ENCODE data around the gene ZBTB43.
"Not testable (repeated sequence)": the region's sequence is repeated elsewhere in the genome, so short reads cannot be mapped to it uniquely, and the experiment has no call there.

The ZBTB43 gene

DNA sequence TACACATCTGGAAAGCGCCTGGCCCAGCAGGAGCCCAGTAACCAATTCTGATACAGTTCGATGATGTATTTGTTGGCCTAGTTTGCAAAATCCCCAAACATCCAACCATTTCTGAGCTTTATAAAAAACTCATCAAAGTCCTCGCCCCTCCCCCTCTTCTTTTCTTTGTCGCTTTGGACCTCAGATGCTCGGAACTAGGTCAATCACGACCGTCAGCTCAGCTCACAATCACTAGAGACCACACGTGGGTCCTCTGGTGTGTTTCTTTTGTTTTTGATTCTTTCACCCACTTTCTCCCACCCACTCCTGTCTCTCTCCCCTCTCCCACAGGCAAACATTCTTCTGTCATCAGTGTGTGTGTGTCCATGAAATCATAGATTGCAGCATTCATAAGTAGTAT is 26.7 kb upstream of the ZBTB43 start:
- peaks cover 0 to 6% of the 10 kb centered on the region in 2 donors for H3K27me3 ChIP-seq (ENCODE audit: control insufficient read depth in 1 of 2, insufficient read depth in 2 of 2, low read length in 2 of 2)
- H3K9ac ChIP-seq (ENCODE audit: low read length): no peak overlapping the region
- no peaks in the 10 kb centered on the region for H3K36me3 ChIP-seq (ENCODE audit: insufficient read depth, low read length)
- no peaks in the 10 kb centered on the region for H3K4me1 ChIP-seq (ENCODE audit: insufficient read depth, low read length)
- no peak overlapping the region for H3K4me3 ChIP-seq (ENCODE audit: low read depth in 1 of 2, low read length in 2 of 2)
- H3K9me3 ChIP-seq (ENCODE audit: low read length): no peaks in the 10 kb centered on the region
- H3K27ac ChIP-seq (ENCODE audit: low read depth, low read length): no peak overlapping the region

GRCh38 chr9:126778696-126779095 is 26.1 kb upstream of the ZBTB43 start:
- not testable (repeated sequence) for H3K36me3 ChIP-seq (ENCODE audit: insufficient read depth, low read length); H3K4me3 ChIP-seq (ENCODE audit: low read depth in 1 of 2, low read length in 2 of 2); H3K4me1 ChIP-seq (ENCODE audit: insufficient read depth, low read length); H3K9me3 ChIP-seq (ENCODE audit: low read length); H3K9ac ChIP-seq (ENCODE audit: low read length); H3K27ac ChIP-seq (ENCODE audit: low read depth, low read length); H3K27me3 ChIP-seq (ENCODE audit: control insufficient read depth in 1 of 2, insufficient read depth in 2 of 2, low read length in 2 of 2)

DNA sequence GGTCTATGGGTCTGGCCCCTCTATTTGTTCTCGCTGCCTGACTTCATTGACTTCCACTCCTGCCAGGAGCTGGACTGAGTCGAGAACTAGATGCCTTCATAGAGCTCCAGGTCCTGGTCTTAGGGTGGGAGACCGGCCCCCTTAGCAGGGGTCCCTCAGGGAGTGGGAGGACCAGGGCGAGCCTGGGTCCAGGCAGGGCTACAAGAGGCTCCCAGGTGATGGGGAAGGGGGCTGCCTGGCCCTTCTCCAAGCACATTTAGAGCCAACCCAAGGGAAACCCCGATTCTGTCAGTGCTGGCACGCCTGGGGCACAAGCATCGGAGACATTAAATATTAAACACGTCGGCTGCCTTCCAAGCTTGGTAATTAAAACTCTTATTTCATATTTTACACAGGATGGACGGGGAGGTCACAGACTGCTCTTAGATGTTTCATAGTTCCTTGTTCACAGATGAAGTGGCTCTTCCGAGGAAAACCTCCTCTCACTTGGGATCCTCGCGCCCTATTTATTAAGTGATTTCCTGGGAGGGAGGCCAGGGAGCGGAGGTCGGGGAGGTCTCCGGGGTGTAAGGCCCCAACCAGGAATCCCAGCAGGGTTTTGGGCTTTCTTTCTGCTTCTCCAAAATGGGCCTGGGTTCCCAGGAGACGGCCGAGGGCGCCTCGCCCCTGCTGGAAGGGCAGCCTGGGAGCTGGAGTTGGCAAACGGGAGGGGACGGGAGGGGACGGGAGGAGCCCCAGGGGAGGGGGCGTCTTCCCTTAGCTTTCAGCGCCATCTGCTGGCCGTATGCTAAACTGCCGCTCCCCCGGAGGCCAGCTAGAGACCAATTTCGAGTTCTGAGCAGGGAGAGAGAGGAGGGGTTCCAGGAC is 23.4 kb upstream of the ZBTB43 start:
- Histone ChIP-seq H3K27me3 (ENCODE audit: control insufficient read depth in 1 of 2, insufficient read depth in 2 of 2, low read length in 2 of 2) (peaks cover 0 to 6% of the 10 kb centered on the region in 2 donors), H3K27ac (ENCODE audit: low read depth, low read length) (no peak overlapping the region), H3K4me1 (ENCODE audit: insufficient read depth, low read length) (no peaks in the 10 kb centered on the region), H3K9ac (ENCODE audit: low read length) (no peak overlapping the region), H3K36me3 (ENCODE audit: insufficient read depth, low read length) (no peaks in the 10 kb centered on the region), H3K4me3 (ENCODE audit: low read depth in 1 of 2, low read length in 2 of 2) (no peak overlapping the region), H3K9me3 (ENCODE audit: low read length) (no peaks in the 10 kb centered on the region)

GRCh38 chr9:126782053-126782388 is 22.8 kb upstream of the ZBTB43 start:
- H3K27ac ChIP-seq (ENCODE audit: low read depth, low read length): no peak overlapping the region
- no peak overlapping the region for H3K9ac ChIP-seq (ENCODE audit: low read length)
- H3K36me3 ChIP-seq (ENCODE audit: insufficient read depth, low read length): no peaks in the 10 kb centered on the region
- no peaks in the 10 kb centered on the region for H3K9me3 ChIP-seq (ENCODE audit: low read length)
- H3K4me1 ChIP-seq (ENCODE audit: insufficient read depth, low read length): no peaks in the 10 kb centered on the region
- H3K27me3 ChIP-seq (ENCODE audit: control insufficient read depth in 1 of 2, insufficient read depth in 2 of 2, low read length in 2 of 2): peaks cover 0 to 6% of the 10 kb centered on the region in 2 donors
- no peak overlapping the region for H3K4me3 ChIP-seq (ENCODE audit: low read depth in 1 of 2, low read length in 2 of 2)

GRCh38 chr9:126783949-126784348 is 20.9 kb upstream of the ZBTB43 start:
- H3K27ac ChIP-seq (ENCODE audit: low read depth, low read length): no peak overlapping the region
- H3K9ac ChIP-seq (ENCODE audit: low read length): no peak overlapping the region
- no peaks in the 10 kb centered on the region for H3K4me1 ChIP-seq (ENCODE audit: insufficient read depth, low read length)
- no peak overlapping the region for H3K4me3 ChIP-seq (ENCODE audit: low read depth in 1 of 2, low read length in 2 of 2)
- no peaks in the 10 kb centered on the region for H3K27me3 ChIP-seq (ENCODE audit: control insufficient read depth in 1 of 2, insufficient read depth in 2 of 2, low read length in 2 of 2)
- H3K36me3 ChIP-seq (ENCODE audit: insufficient read depth, low read length): no peaks in the 10 kb centered on the region
- no peaks in the 10 kb centered on the region for H3K9me3 ChIP-seq (ENCODE audit: low read length)

GRCh38 chr9:126784401-126784800 is 20.4 kb upstream of the ZBTB43 start:
- no peak overlapping the region for H3K9ac ChIP-seq (ENCODE audit: low read length)
- H3K27me3 ChIP-seq (ENCODE audit: control insufficient read depth in 1 of 2, insufficient read depth in 2 of 2, low read length in 2 of 2): no peaks in the 10 kb centered on the region
- H3K4me3 ChIP-seq (ENCODE audit: low read depth in 1 of 2, low read length in 2 of 2): no peak overlapping the region
- no peaks in the 10 kb centered on the region for H3K36me3 ChIP-seq (ENCODE audit: insufficient read depth, low read length)
- H3K4me1 ChIP-seq (ENCODE audit: insufficient read depth, low read length): no peaks in the 10 kb centered on the region
- no peaks in the 10 kb centered on the region for H3K9me3 ChIP-seq (ENCODE audit: low read length)
- no peak overlapping the region for H3K27ac ChIP-seq (ENCODE audit: low read depth, low read length)

DNA sequence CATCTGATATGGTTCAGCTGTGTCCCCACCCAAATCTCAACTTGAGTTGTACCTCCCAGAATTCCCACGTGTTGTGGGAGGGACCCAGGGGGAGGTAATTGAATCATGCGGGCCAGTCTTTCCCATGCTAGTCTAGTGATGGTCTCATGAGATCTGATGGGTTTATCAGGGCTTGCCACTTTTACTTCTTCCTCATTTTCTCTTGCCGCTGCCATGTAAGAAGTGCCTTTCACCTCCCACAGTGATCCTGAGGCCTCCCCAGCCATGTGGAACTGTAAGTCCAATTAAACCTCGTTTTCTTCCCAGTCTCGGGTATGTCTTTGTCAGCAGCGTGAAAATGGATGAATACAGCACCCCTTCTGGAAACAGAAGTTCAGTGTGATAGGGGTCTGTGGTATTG is 20.0 kb upstream of the ZBTB43 start:
- H3K9ac ChIP-seq (ENCODE audit: low read length); H3K27me3 ChIP-seq (ENCODE audit: control insufficient read depth in 1 of 2, insufficient read depth in 2 of 2, low read length in 2 of 2); H3K9me3 ChIP-seq (ENCODE audit: low read length); H3K27ac ChIP-seq (ENCODE audit: low read depth, low read length); H3K4me3 ChIP-seq (ENCODE audit: low read depth in 1 of 2, low read length in 2 of 2); H3K4me1 ChIP-seq (ENCODE audit: insufficient read depth, low read length); H3K36me3 ChIP-seq (ENCODE audit: insufficient read depth, low read length): not testable (repeated sequence)

DNA sequence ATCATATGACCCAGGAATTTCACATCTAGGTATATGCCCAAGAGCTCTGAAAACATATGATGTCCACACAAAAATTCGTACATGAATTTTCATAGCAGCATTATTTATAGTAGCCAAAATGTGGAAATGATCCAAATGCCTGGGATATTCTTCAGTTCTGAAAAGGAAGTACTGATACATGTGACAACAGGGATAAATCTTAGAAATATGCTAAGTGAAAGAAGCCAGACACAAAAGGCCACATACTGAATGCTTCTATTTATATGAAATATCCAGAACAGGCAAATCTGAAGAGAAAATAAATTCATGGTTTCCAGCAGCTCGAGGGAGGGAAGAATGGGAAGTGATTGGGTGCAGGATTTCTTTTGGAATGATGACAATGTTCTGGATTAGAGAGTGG is 16.8 kb upstream of the ZBTB43 start:
- H3K4me3 ChIP-seq (ENCODE audit: low read depth in 1 of 2, low read length in 2 of 2): no peak overlapping the region
- no peaks in the 10 kb centered on the region for H3K9me3 ChIP-seq (ENCODE audit: low read length)
- H3K27me3 ChIP-seq (ENCODE audit: control insufficient read depth in 1 of 2, insufficient read depth in 2 of 2, low read length in 2 of 2): peaks cover 0 to 3% of the 10 kb centered on the region in 2 donors
- H3K4me1 ChIP-seq (ENCODE audit: insufficient read depth, low read length): no peaks in the 10 kb centered on the region
- no peak overlapping the region for H3K27ac ChIP-seq (ENCODE audit: low read depth, low read length)
- no peak overlapping the region for H3K9ac ChIP-seq (ENCODE audit: low read length)
- no peaks in the 10 kb centered on the region for H3K36me3 ChIP-seq (ENCODE audit: insufficient read depth, low read length)

DNA sequence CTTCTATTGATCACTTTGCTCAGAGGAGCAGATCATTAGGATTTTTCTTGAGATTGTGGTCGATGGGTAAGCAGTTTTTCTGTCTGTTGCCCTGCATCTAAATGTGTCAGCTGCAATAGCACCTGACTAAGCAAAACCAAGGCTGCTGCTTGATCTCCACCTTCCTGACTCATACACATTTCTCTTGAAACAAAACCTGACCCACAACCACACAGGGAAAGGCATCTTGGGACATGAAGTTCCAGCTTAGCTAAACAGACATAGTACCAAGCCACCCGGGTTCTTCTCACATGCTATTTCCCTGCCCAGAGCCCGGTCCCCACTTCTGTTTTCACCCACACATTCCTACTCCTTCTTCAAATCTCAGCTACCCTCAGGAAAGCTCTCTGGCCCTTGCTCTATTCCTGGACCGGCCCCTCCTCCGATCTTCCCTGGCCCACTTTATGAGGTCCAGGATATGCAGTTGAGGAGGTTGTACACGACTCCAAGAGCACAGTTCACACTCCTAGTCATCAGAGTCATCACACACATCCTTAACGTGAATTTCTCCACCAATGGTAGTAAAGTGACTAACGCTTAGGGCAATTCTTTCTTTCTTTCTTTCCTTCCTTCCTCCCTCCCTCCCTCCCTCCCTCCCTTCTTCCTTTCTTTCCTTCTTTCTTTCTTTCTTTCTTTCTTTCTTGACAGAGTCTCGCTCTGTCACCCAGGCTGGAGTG is 16.0 kb upstream of the ZBTB43 start:
- no peak overlapping the region for H3K9ac ChIP-seq (ENCODE audit: low read length)
- H3K27ac ChIP-seq (ENCODE audit: low read depth, low read length): no peak overlapping the region
- H3K9me3 ChIP-seq (ENCODE audit: low read length): no peaks in the 10 kb centered on the region
- H3K4me1 ChIP-seq (ENCODE audit: insufficient read depth, low read length): no peaks in the 10 kb centered on the region
- H3K4me3 ChIP-seq (ENCODE audit: low read depth in 1 of 2, low read length in 2 of 2): no peak overlapping the region
- H3K36me3 ChIP-seq (ENCODE audit: insufficient read depth, low read length): no peaks in the 10 kb centered on the region
- H3K27me3 ChIP-seq (ENCODE audit: control insufficient read depth in 1 of 2, insufficient read depth in 2 of 2, low read length in 2 of 2): peaks cover 0 to 8% of the 10 kb centered on the region in 2 donors

GRCh38 chr9:126790561-126790960 is 14.3 kb upstream of the ZBTB43 start:
- H3K36me3 ChIP-seq (ENCODE audit: insufficient read depth, low read length): no peaks in the 10 kb centered on the region
- H3K9me3 ChIP-seq (ENCODE audit: low read length): no peaks in the 10 kb centered on the region
- no peak overlapping the region for H3K4me3 ChIP-seq (ENCODE audit: low read depth in 1 of 2, low read length in 2 of 2)
- H3K27ac ChIP-seq (ENCODE audit: low read depth, low read length): no peak overlapping the region
- peaks cover 0 to 9% of the 10 kb centered on the region in 2 donors for H3K27me3 ChIP-seq (ENCODE audit: control insufficient read depth in 1 of 2, insufficient read depth in 2 of 2, low read length in 2 of 2)
- H3K9ac ChIP-seq (ENCODE audit: low read length): no peak overlapping the region
- H3K4me1 ChIP-seq (ENCODE audit: insufficient read depth, low read length): no peaks in the 10 kb centered on the region

DNA sequence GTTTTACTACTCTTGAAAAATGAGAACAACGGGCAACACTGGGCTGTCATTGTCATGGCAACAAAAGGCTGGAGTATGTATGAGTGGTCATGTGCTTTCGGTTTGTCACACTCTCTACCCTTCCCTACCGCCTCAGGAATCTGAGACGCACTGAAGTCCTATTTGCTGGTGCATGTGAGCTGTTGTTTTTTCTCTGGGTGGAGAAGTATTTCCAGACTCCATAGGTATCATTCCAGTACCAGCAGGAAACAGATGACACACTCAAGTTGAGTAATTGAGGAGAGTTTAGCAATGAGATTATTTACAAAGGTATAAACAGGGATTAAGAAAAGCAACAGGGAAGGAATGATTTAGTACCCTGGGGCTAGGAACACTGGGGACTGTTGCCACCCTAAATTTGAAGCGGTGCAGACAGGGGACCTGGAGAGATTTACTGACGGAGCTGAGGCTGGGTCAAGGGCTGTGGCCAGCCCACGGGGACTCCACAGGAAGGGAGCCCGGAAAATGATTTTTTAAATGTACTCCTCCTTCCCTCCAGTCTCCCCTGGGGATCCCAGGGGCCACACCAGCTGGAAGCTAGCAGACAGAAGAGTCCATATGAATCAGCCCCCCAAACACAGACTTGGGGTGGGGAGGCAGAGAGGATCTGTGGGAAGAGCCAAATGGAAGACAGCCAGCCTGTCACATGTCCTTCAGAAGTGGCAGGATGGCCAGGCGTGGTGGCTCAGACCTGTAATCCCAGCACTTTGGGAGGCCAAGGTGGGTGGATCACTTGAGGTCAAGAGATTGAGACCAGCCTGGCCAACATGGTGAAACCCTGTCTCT is 13.2 kb upstream of the ZBTB43 start:
- H3K27me3 ChIP-seq (ENCODE audit: control insufficient read depth in 1 of 2, insufficient read depth in 2 of 2, low read length in 2 of 2): peaks cover 0 to 9% of the 10 kb centered on the region in 2 donors
- no peaks in the 10 kb centered on the region for H3K36me3 ChIP-seq (ENCODE audit: insufficient read depth, low read length)
- H3K9me3 ChIP-seq (ENCODE audit: low read length): no peaks in the 10 kb centered on the region
- H3K4me3 ChIP-seq (ENCODE audit: low read depth in 1 of 2, low read length in 2 of 2): no peak overlapping the region
- H3K27ac ChIP-seq (ENCODE audit: low read depth, low read length): no peak overlapping the region
- H3K4me1 ChIP-seq (ENCODE audit: insufficient read depth, low read length): no peaks in the 10 kb centered on the region
- no peak overlapping the region for H3K9ac ChIP-seq (ENCODE audit: low read length)

All from muscle layer of colon (tissue), 2 donors.